NB4 (cell line): Measurements from ENCODE around the gene IL22RA1.

ENCODE experiments used
- CTCF ChIP-seq: IDR thresholded peaks from one replicate; pipeline ENCODE4 v1.5.1; 2012; ENCODE audit warnings: low read depth, low read length
- MYC ChIP-seq: IDR thresholded peaks from 2 replicates; pipeline ENCODE4 v1.6.1; 2011; ENCODE audit warnings: low read depth, low read length
- POLR2A ChIP-seq: IDR thresholded peaks from 2 replicates; pipeline ENCODE4 v1.6.1; 2011; ENCODE audit warnings: mild to moderate bottlenecking; ENCODE audit not compliant: insufficient read length; ENCODE audit errors: extremely low read depth

GRCh38 chr1:24152631-24153494, 9.9 kb upstream of the IL22RA1 start:
- no peak for TF ChIP-seq POLR2A
- TF ChIP-seq CTCF: no peak
- no peak for TF ChIP-seq MYC
